GM12891 (cell line): ENCODE data around the gene RBFOX2.

ENCODE experiments used
- POLR2A ChIP-seq: IDR thresholded peaks from 2 replicates; pipeline ENCODE4 v1.6.1; 2011; ENCODE audit warnings: low read depth, low read length, control low read depth
- POLR2AphosphoS5 ChIP-seq: IDR thresholded peaks from 2 replicates; pipeline ENCODE4 v1.6.1; 2011; ENCODE audit warnings: low read depth, low read length, control low read depth
- SPI1 ChIP-seq: IDR thresholded peaks from 2 replicates; pipeline ENCODE4 v1.6.1; 2011; ENCODE audit warnings: low read depth, low read length, control low read depth
- TAF1 ChIP-seq: IDR thresholded peaks from 2 replicates; pipeline ENCODE4 v1.6.1; 2011; ENCODE audit warnings: low read depth, low read length, control low read depth

GRCh38 chr22:35870517-35871293, 157.9 kb downstream of the RBFOX2 start:
- no peak for TF ChIP-seq SPI1
- no peak for TF ChIP-seq POLR2A
- TF ChIP-seq TAF1: no peak
- TF ChIP-seq POLR2AphosphoS5: no peak
